ENCODE results near the gene CPNE1. TPM values are rescaled to one million over a fixed set of nuclear protein-coding genes. Genes with fewer than 3 reads are reported as not detected.

The CPNE1 gene
- total RNA-seq, 4 donors from 2014 or later, result 43.3 to 238 (median 103) TPM

DNA sequence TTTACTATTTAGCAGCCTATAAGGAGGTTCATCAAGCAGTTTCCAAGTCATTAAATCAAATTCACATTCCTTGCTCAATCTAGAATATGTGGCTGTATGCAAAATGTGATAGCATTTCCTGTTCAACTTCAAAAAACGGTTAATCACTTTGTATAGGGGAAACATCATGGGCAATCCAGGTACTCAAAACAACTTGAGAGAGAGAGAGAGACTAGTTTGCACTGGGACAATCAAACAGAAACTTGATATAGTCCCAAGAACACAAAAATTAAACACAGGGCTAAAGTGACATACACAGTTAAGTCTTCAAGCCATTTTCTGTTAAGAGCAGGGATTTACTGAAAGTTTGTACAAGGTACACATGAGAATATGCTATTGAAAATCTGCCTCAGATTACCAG lies 7.4 kb downstream of the CPNE1 start:
- H3K27ac ChIP-seq, result no peak overlapping the region
- H3K4me1 ChIP-seq, result peaks cover 45% of the 10 kb centered on the region
- no peaks in the 10 kb centered on the region for H3K27me3 ChIP-seq
- H3K4me3 ChIP-seq, result no peak overlapping the region
- peaks cover 29% of the 10 kb centered on the region for H3K36me3 ChIP-seq
- 27% methylated on average over 1 of the region's 1 CpG for WGBS
- no peak for DNase-seq (ENCODE audit: low spot score in 2 of 2)
- H3K9me3 ChIP-seq, result no peaks in the 10 kb centered on the region
- no peak for TF ChIP-seq EP300 (IDR thresholded peaks at IDR 0.05)
- TF ChIP-seq POLR2AphosphoS5 (IDR thresholded peaks at IDR 0.05), result no peak
- no peak for TF ChIP-seq POLR2A (IDR thresholded peaks at IDR 0.05)
- TF ChIP-seq, protein P1, sequence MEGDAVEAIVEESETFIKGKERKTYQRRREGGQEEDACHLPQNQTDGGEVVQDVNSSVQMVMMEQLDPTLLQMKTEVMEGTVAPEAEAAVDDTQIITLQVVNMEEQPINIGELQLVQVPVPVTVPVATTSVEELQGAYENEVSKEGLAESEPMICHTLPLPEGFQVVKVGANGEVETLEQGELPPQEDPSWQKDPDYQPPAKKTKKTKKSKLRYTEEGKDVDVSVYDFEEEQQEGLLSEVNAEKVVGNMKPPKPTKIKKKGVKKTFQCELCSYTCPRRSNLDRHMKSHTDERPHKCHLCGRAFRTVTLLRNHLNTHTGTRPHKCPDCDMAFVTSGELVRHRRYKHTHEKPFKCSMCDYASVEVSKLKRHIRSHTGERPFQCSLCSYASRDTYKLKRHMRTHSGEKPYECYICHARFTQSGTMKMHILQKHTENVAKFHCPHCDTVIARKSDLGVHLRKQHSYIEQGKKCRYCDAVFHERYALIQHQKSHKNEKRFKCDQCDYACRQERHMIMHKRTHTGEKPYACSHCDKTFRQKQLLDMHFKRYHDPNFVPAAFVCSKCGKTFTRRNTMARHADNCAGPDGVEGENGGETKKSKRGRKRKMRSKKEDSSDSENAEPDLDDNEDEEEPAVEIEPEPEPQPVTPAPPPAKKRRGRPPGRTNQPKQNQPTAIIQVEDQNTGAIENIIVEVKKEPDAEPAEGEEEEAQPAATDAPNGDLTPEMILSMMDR (IDR thresholded peaks at IDR 0.05), result no peak

DNA sequence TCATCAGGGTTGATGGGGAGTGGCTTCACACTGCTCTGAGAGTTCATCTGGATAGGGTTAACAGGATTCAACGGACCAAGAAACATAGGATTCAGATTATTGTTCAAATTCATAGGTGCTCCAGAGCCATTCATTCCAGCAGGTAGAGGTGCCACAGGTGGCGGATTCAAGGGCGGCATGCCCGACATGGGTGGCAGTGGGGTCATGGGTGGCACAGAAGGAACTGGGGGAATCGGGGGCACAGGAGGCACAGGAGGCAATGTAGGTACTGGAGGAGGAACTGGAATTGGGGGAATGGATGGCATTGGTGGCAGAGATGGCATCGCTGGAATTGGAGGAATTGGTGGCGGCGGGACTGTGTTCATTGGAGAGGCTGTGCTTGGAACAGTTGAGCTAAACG lies 10.3 kb downstream of the CPNE1 start:
- peaks cover 18% of the 10 kb centered on the region for H3K4me1 ChIP-seq
- H3K36me3 ChIP-seq, result peaks cover 34% of the 10 kb centered on the region
- no peaks in the 10 kb centered on the region for H3K9me3 ChIP-seq
- H3K27ac ChIP-seq, result no peak overlapping the region
- WGBS, result 91% methylated on average over 9 of the region's 9 CpGs
- peak in 1 of 2 donors; percentile 55 for DNase-seq (ENCODE audit: low spot score in 2 of 2)
- TF ChIP-seq POLR2AphosphoS5 (IDR thresholded peaks at IDR 0.05), result no peak
- TF ChIP-seq, protein P1 (IDR thresholded peaks at IDR 0.05), result no peak
- TF ChIP-seq EP300 (IDR thresholded peaks at IDR 0.05), result no peak
- TF ChIP-seq POLR2A (IDR thresholded peaks at IDR 0.05), result no peak
- H3K4me3 ChIP-seq, result no peak overlapping the region
- no peaks in the 10 kb centered on the region for H3K27me3 ChIP-seq

DNA sequence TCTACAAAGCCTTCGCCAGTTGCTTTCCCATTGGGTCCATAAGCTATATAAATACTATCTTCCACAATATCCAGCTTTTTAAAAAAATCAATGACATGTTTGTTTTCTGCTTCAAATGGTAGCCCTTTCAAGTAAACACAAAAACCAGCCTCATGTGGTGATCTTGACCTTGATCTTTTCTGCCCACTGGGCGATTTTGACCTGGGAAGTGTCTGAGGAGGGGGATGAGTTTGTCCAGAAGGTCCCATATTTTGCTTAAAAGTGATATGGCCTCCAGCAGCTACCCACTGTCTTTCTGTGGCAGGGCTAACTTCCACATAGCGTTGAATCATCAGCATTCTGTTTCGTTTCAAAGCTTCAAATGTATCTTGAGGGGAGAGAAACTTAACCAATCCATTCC lies 10.8 kb downstream of the CPNE1 start:
- 86% methylated on average over 4 of the region's 4 CpGs for WGBS
- Histone ChIP-seq H3K27me3 (no peaks in the 10 kb centered on the region), H3K36me3 (peaks cover 34% of the 10 kb centered on the region), H3K4me3 (no peak overlapping the region), H3K9me3 (no peaks in the 10 kb centered on the region), H3K4me1 (peaks cover 13% of the 10 kb centered on the region), H3K27ac (no peak overlapping the region)
- TF ChIP-seq POLR2AphosphoS5 (IDR thresholded peaks at IDR 0.05) (no peak), POLR2A (IDR thresholded peaks at IDR 0.05) (no peak), EP300 (IDR thresholded peaks at IDR 0.05) (no peak)
- TF ChIP-seq, protein P1 (IDR thresholded peaks at IDR 0.05), result no peak
- DNase-seq (ENCODE audit: low spot score in 2 of 2), result peak in 1 of 2 donors; percentile 31

DNA sequence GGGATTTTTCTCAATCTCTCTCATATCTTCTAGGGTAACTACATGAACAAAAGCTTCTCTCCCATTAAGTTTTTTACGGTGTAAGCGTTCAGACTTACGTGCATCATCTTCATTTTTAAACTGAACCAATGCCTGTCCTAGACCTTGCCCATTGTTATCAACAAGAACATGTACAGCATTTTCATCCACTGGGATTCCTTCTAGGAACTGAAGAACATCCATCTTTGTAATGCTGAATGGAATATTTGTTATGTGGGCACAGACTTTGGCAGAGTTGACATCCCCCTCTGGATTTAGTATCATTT lies 11.3 kb downstream of the CPNE1 start:
- Histone ChIP-seq H3K27ac (no peak overlapping the region), H3K4me3 (no peak overlapping the region), H3K9me3 (no peaks in the 10 kb centered on the region), H3K4me1 (peaks cover 10% of the 10 kb centered on the region), H3K36me3 (peaks cover 34% of the 10 kb centered on the region), H3K27me3 (no peaks in the 10 kb centered on the region)
- TF ChIP-seq, protein P1 (IDR thresholded peaks at IDR 0.05), result no peak
- DNase-seq (ENCODE audit: low spot score in 2 of 2), result no peak
- 98% methylated on average over 3 of the region's 3 CpGs for WGBS

DNA sequence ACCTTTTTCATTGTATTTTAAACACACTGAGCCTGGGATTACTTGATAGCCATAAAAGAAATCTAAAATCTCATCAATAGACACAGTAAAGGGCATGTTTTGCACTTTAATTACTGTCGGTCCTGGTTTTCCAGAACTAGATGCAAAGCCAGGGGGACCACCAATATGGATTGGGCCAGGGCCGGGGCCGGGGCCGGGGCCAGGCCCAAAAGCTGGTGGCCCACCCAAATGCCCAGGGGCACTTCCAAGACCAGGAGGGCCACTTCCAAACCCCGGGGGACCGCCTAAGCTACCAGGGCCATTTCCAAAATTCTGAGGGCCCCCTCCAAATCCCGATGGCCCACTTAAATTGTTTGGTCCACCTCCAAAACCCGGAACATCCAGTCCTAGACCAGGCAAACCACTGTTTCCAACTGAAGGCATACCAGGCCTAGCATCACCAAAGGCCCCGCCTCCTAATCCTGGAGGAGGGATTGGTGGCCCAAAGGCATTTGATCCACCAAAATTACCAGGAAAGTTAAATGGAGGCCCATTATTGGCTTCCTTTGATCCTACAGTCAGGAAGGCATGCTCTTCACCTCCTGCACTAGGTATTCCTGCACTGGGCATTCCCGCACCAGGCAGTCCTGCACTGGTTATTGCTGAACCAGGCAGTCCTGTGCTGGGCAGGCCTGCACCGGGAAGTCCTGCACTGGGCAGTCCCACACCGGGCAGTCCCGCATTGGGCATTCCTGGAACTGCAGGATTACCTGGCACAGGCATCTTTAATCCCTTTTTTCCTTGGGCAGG lies 11.9 kb downstream of the CPNE1 start:
- Histone ChIP-seq H3K4me3 (no peak overlapping the region), H3K4me1 (peaks cover 7% of the 10 kb centered on the region)
- 94% methylated on average over 11 of the region's 13 CpGs for WGBS

More for the DNA sequence above, 11.9 kb downstream of the CPNE1 start:
- no peak overlapping the region for H3K27ac ChIP-seq
- no peak for DNase-seq (ENCODE audit: low spot score in 2 of 2)
- no peaks in the 10 kb centered on the region for H3K9me3 ChIP-seq
- TF ChIP-seq POLR2A (IDR thresholded peaks at IDR 0.05) (no peak), POLR2AphosphoS5 (IDR thresholded peaks at IDR 0.05) (no peak), EP300 (IDR thresholded peaks at IDR 0.05) (no peak)
- TF ChIP-seq, protein P1 (IDR thresholded peaks at IDR 0.05), result no peak
- H3K27me3 ChIP-seq, result no peaks in the 10 kb centered on the region
- H3K36me3 ChIP-seq, result peaks cover 34% of the 10 kb centered on the region
